ENCODE results near the gene PRCD.

The PRCD gene

GRCh38 chr17:76586741-76587487 lies 47.1 kb downstream of the PRCD start:
- FAIRE-seq, result no peak
- DNase-seq (ENCODE audit: insufficient read length, low spot score), result no peak

GRCh38 chr17:76588182-76588581 lies 48.3 kb downstream of the PRCD start:
- peak; percentile 51 for FAIRE-seq

GRCh38 chr17:76593384-76593826 lies 53.6 kb downstream of the PRCD start:
- DNase-seq (ENCODE audit: insufficient read length, low spot score), result peak; percentile 39
- peak; percentile 40 for FAIRE-seq

More at GRCh38 chr17:76588182-76588581, 48.3 kb downstream of the PRCD start:
- DNase-seq (ENCODE audit: insufficient read length, low spot score), result no peak

GRCh38 chr17:76593959-76594358 lies 54.1 kb downstream of the PRCD start:
- FAIRE-seq (no peak), DNase-seq (ENCODE audit: insufficient read length, low spot score) (no peak)

GRCh38 chr17:76594690-76595089 lies 54.8 kb downstream of the PRCD start:
- DNase-seq (ENCODE audit: insufficient read length, low spot score) (no peak), FAIRE-seq (no peak)
